ENCODE results near the gene SOD2. TPM values are rescaled to one million over a fixed set of nuclear protein-coding genes. Genes with fewer than 3 reads are reported as not detected.
"Not testable (repeated sequence)": the region's sequence is repeated elsewhere in the genome, so short reads cannot be mapped to it uniquely, and the experiment has no call there.

The SOD2 gene
- total and polyA plus RNA-seq, 11 donors: 263 to 1,000 (median 737) TPM

DNA sequence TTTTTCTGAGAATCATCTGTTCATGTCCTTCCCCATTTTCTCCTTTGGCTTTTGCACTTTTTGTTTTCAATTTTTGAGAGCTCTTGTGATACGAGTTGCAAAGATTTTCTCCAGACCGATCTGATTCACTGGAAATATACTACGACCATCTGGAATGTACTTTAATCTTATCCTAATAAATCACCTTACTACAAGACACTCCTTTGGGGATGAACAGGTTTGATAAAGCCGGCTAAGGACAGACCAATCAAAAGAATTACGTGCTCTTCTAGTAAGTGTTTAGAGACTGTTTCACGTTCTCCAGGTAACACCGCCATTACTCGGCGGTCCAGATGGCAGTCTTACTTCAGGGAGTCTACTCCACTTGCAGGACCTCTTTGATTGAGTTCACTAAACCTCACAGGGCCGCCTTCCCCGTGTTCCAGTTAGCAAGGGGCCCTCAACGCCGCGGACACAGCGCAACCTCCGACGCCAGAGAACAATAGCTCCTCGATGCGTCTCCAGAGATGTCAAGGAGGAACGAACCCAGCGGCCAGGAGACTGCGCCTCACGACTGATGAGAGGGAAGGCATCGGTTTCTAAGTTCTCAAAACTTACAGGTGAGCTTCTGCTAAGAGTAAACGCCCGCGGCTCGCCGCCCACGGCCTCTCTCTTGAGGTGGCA is 33.3 kb upstream of the SOD2 start:
- DNase-seq (no peak), ATAC-seq (peak; percentile 2 to 36 (median 18))
- intact Hi-C loops (cut with DNase I): loop anchor here in 9 of 10 donors (2.0 to 5.0 kb wide), 7 partner anchors 34 to 66 kb away; partner anchors contain the start of genes SOD2 (in 4 of the 9), TCP1 (in 4 of the 9), MRPL18 (in 2 of the 9) and ACAT2 (in 1 of the 9)
- no peak for TF ChIP-seq POLR2A (IDR thresholded peaks at IDR 0.05)
- TF ChIP-seq, protein P1, sequence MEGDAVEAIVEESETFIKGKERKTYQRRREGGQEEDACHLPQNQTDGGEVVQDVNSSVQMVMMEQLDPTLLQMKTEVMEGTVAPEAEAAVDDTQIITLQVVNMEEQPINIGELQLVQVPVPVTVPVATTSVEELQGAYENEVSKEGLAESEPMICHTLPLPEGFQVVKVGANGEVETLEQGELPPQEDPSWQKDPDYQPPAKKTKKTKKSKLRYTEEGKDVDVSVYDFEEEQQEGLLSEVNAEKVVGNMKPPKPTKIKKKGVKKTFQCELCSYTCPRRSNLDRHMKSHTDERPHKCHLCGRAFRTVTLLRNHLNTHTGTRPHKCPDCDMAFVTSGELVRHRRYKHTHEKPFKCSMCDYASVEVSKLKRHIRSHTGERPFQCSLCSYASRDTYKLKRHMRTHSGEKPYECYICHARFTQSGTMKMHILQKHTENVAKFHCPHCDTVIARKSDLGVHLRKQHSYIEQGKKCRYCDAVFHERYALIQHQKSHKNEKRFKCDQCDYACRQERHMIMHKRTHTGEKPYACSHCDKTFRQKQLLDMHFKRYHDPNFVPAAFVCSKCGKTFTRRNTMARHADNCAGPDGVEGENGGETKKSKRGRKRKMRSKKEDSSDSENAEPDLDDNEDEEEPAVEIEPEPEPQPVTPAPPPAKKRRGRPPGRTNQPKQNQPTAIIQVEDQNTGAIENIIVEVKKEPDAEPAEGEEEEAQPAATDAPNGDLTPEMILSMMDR (IDR thresholded peaks at IDR 0.05): no peak
- H3K9me3 ChIP-seq: no peaks in the 10 kb centered on the region
- H3K27me3 ChIP-seq: no peaks in the 10 kb centered on the region
- WGBS, 4 donors: 1 to 4% (median 2%) methylated on average over 17 to 30 of the region's 30 CpGs
- H3K36me3 ChIP-seq: peaks cover 0 to 16% (median 0%) of the 10 kb centered on the region in 9 donors
- peaks cover 3 to 45% (median 38%) of the 10 kb centered on the region in 12 donors for H3K4me1 ChIP-seq
- peak overlapping the region; percentile 64 to 98 (median 92) for H3K4me3 ChIP-seq
- peak overlapping the region; percentile 95 to 100 (median 99) for H3K27ac ChIP-seq

DNA sequence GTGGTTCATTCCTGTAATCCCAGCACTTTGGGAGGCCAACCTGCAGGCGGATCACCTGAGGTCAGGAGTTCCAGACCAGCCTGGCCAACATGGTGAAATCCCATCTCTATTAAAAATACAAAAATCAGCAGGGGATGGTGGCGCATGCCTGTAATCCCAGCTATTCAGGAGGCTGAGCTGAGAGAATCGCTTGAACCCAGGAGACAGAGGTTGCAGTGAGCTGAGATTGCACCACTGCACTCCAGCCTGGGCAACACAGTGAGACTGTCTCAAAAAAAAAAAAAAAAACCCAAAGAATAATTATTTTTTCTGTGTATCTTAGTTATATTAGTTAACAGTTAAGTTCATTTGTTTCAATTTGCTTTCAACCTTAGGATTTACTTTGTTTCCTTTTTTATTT is 32.2 kb upstream of the SOD2 start:
- not testable (repeated sequence) for ATAC-seq, H3K4me3 ChIP-seq, H3K36me3 ChIP-seq, H3K27me3 ChIP-seq, H3K9me3 ChIP-seq, H3K27ac ChIP-seq, DNase-seq
- WGBS, 4 donors: 88 to 99% (median 95%) methylated on average over 3 of the region's 3 CpGs
- H3K4me1 ChIP-seq: peaks cover 0 to 34% (median 29%) of the 10 kb centered on the region in 12 donors
- intact Hi-C loops (cut with DNase I): loop anchor here in 7 of 10 donors (5.0 kb wide), 4 partner anchors 33 to 67 kb away; partner anchors contain the start of genes TCP1 (in 4 of the 7), ACAT2 (in 1 of the 7), MRPL18 (in 1 of the 7) and SOD2 (in 1 of the 7)

DNA sequence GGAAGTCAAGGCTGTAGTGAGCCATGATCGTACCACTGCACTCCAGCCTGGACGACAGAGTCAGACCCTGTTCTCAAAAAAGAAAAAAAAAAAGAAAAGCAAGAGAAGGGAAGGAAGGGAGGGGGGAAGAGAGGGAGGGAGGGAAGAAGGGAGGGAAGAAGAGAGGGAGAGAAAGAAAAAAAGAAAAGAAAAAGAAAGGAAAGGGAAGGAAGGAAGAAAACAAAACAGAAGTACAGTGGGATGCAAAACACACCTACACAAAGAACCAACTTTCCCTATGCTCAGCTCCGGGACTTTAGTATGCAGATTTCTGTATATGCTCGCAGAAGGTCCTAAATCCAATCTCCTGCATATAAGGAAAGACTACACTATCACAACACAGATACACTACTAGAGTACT is 31.7 kb upstream of the SOD2 start:
- no peak for DNase-seq
- Histone ChIP-seq H3K9me3 (no peaks in the 10 kb centered on the region), H3K4me1 (peaks cover 0 to 29% (median 24%) of the 10 kb centered on the region in 12 donors), H3K4me3 (no peak overlapping the region), H3K27me3 (no peaks in the 10 kb centered on the region), H3K27ac (no peak overlapping the region), H3K36me3 (peaks cover 0 to 8% (median 0%) of the 10 kb centered on the region in 9 donors)
- no peak for TF ChIP-seq POLR2A (IDR thresholded peaks at IDR 0.05)
- TF ChIP-seq, protein P1 (IDR thresholded peaks at IDR 0.05): no peak
- intact Hi-C loops (cut with DNase I): loop anchor here in 7 of 10 donors (5.0 kb wide), 4 partner anchors 32 to 68 kb away; partner anchors contain the start of genes TCP1 (in 4 of the 7), ACAT2 (in 1 of the 7), MRPL18 (in 1 of the 7) and SOD2 (in 1 of the 7)
- 92 to 94% (median 93%) methylated on average over 4 of the region's 4 CpGs for WGBS, 4 donors
- no peak for ATAC-seq

DNA sequence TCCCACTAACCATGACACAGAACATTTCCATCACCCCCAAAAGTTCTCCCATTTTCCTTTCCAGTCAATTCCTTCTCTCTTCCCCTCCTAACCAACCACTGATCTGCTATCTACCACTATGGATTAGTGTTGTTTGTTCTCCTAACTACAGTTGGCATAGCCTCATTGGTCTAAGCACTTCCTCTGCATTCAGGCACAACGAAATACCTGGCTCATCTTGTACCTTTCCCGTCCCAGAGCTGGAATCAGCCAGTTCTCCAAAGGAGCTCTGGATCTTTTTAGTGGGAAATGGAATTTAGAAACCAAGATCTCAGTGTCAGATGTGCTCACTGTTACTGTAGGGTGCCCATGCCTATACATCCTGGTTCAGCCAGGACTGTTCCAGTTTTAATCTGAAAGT is 30.2 kb upstream of the SOD2 start:
- Histone ChIP-seq H3K9me3 (no peaks in the 10 kb centered on the region), H3K27me3 (no peaks in the 10 kb centered on the region), H3K4me3 (no peak overlapping the region), H3K4me1 (peaks cover 0 to 16% (median 10%) of the 10 kb centered on the region in 12 donors), H3K36me3 (peaks cover 0 to 8% (median 0%) of the 10 kb centered on the region in 9 donors), H3K27ac (no peak overlapping the region)
- TF ChIP-seq, protein P1 (IDR thresholded peaks at IDR 0.05): no peak
- TF ChIP-seq POLR2A (IDR thresholded peaks at IDR 0.05): no peak
- intact Hi-C loops (cut with DNase I): no loop called here
- DNase-seq (no peak), ATAC-seq (no peak)
- WGBS, 4 donors: 95 to 100% (median 97%) methylated on average over 2 of the region's 2 CpGs

Data from heart left ventricle (tissue), 16 donors.